Loucy (cell line): Measurements from ENCODE around the gene OGG1.

Source experiments
- CTCF ChIP-seq: fragments of 200-600 bp; sonication (generic); conservative IDR thresholded peaks from 2 replicates; pipeline ENCODE4 v1.5.1; 2014; ENCODE audit warnings: mild to moderate bottlenecking, antibody characterized with exemption, low read length
- EZH2phosphoT487 ChIP-seq: fragments of 200-600 bp; IDR thresholded peaks from 2 replicates; pipeline ENCODE4 v1.6.1; 2018; ENCODE audit warnings: antibody characterized with exemption, mild to moderate bottlenecking, moderate library complexity, borderline replicate concordance

- TF ChIP-seq CTCF, result no peak
- no peak for TF ChIP-seq EZH2phosphoT487
Observed at GRCh38 chr3:9745521-9745920, 4.2 kb upstream of the OGG1 start.
